NT2/D1 (cell line): ENCODE measurements around the gene PAPPA.

Source experiments
- DNase-seq: peaks from one replicate; pipeline ENCODE4 v3.0.0-alpha.2; 2011; ENCODE audit warnings: low read depth, low spot score
- H3K27me3 ChIP-seq: 2 replicates; pipeline ENCODE4 v1.6.0; 2011; ENCODE audit warnings: mild to moderate bottlenecking; ENCODE audit not compliant: insufficient read length, insufficient read depth
- H3K36me3 ChIP-seq: 2 replicates; pipeline ENCODE4 v1.6.1; 2011; ENCODE audit warnings: mild to moderate bottlenecking, low read length, mixed read lengths; ENCODE audit not compliant: insufficient read depth, insufficient read length
- H3K4me1 ChIP-seq: 2 replicates; pipeline ENCODE4 v1.5.1; 2011; ENCODE audit not compliant: insufficient read depth, insufficient read length
- H3K4me3 ChIP-seq: 2 replicates; pipeline ENCODE4 v1.5.1; 2011; ENCODE audit warnings: low read depth; ENCODE audit not compliant: insufficient read length
- H3K9ac ChIP-seq: 2 replicates; pipeline ENCODE4 v1.6.0; 2011; ENCODE audit warnings: low read depth; ENCODE audit not compliant: insufficient read length
- H3K9me3 ChIP-seq: 2 replicates; pipeline ENCODE4 v1.5.1; 2011; ENCODE audit warnings: mild to moderate bottlenecking, low read length; ENCODE audit not compliant: insufficient read depth
- SUZ12 ChIP-seq: IDR thresholded peaks from 2 replicates; pipeline ENCODE4 v1.6.1; 2011; ENCODE audit not compliant: insufficient read length, insufficient read depth; ENCODE audit errors: extremely low read depth
- YY1 ChIP-seq: IDR thresholded peaks from 2 replicates; pipeline ENCODE4 v1.6.1; 2011; ENCODE audit not compliant: insufficient read length, insufficient read depth
- ZNF274 ChIP-seq: IDR thresholded peaks from 2 replicates; pipeline ENCODE4 v1.6.1; 2011; ENCODE audit warnings: mild to moderate bottlenecking, low read depth, low read length

The PAPPA gene

GRCh38 chr9:116204252-116204882, 50.8 kb downstream of the PAPPA start:
- no peaks in the 10 kb centered on the region for H3K9me3 ChIP-seq
- H3K4me1 ChIP-seq: no peaks in the 10 kb centered on the region
- H3K9ac ChIP-seq: no peak overlapping the region

GRCh38 chr9:116207371-116208111, 54.0 kb downstream of the PAPPA start:
- H3K4me3 ChIP-seq: no peak overlapping the region
- H3K36me3 ChIP-seq: peaks cover 58% of the 10 kb centered on the region
- no peak overlapping the region for H3K9ac ChIP-seq
- no peaks in the 10 kb centered on the region for H3K9me3 ChIP-seq
- no peaks in the 10 kb centered on the region for H3K27me3 ChIP-seq
- no peak for TF ChIP-seq SUZ12
- no peak for TF ChIP-seq ZNF274
- TF ChIP-seq YY1: no peak
- no peak for DNase-seq
- H3K4me1 ChIP-seq: no peaks in the 10 kb centered on the region

More at GRCh38 chr9:116204252-116204882, 50.8 kb downstream of the PAPPA start:
- no peak overlapping the region for H3K4me3 ChIP-seq
- no peak for DNase-seq
- TF ChIP-seq ZNF274: no peak
- TF ChIP-seq SUZ12: no peak
- no peak for TF ChIP-seq YY1
- H3K36me3 ChIP-seq: peaks cover 47% of the 10 kb centered on the region
- no peaks in the 10 kb centered on the region for H3K27me3 ChIP-seq

GRCh38 chr9:116208417-116209232, 55.0 kb downstream of the PAPPA start:
- TF ChIP-seq ZNF274: no peak
- no peak for TF ChIP-seq SUZ12
- no peak for TF ChIP-seq YY1
- Histone ChIP-seq H3K4me1 (no peaks in the 10 kb centered on the region), H3K36me3 (peaks cover 53% of the 10 kb centered on the region), H3K9me3 (no peaks in the 10 kb centered on the region), H3K4me3 (no peak overlapping the region), H3K27me3 (no peaks in the 10 kb centered on the region), H3K9ac (no peak overlapping the region)
- DNase-seq: no peak

GRCh38 chr9:116209414-116210116, 56.0 kb downstream of the PAPPA start:
- peaks cover 62% of the 10 kb centered on the region for H3K36me3 ChIP-seq
- no peak for TF ChIP-seq SUZ12
- no peak overlapping the region for H3K4me3 ChIP-seq
- H3K9ac ChIP-seq: no peak overlapping the region
- H3K27me3 ChIP-seq: no peaks in the 10 kb centered on the region
- no peaks in the 10 kb centered on the region for H3K9me3 ChIP-seq
- no peak for DNase-seq
- no peaks in the 10 kb centered on the region for H3K4me1 ChIP-seq

GRCh38 chr9:116212986-116213692, 59.5 kb downstream of the PAPPA start:
- TF ChIP-seq ZNF274 (no peak), SUZ12 (no peak), YY1 (no peak)
- peaks cover 74% of the 10 kb centered on the region for H3K36me3 ChIP-seq

GRCh38 chr9:116213693-116214047, 60.1 kb downstream of the PAPPA start:
- Histone ChIP-seq H3K4me3 (no peak overlapping the region), H3K36me3 (peaks cover 73% of the 10 kb centered on the region)

More at GRCh38 chr9:116212986-116213692, 59.5 kb downstream of the PAPPA start:
- Histone ChIP-seq H3K9me3 (peaks cover 5% of the 10 kb centered on the region; the same call in 1 of the 2 replicates), H3K4me1 (no peaks in the 10 kb centered on the region), H3K9ac (no peak overlapping the region), H3K27me3 (no peaks in the 10 kb centered on the region), H3K4me3 (no peak overlapping the region)
- peak; percentile 46 for DNase-seq

More at GRCh38 chr9:116213693-116214047, 60.1 kb downstream of the PAPPA start:
- Histone ChIP-seq H3K27me3 (no peaks in the 10 kb centered on the region), H3K4me1 (no peaks in the 10 kb centered on the region), H3K9ac (no peak overlapping the region), H3K9me3 (peaks cover 5% of the 10 kb centered on the region; the same call in 1 of the 2 replicates)
- TF ChIP-seq SUZ12 (no peak), YY1 (no peak), ZNF274 (no peak)
- DNase-seq: no peak
